Uterus (tissue), 2 donors: ENCODE data around the gene HS6ST1.

Experiments used
- POLR2A ChIP-seq, 2 donors: fragments of 450-650 bp; IDR thresholded peaks; one replicate each; pipeline ENCODE4 v1.6.1; 2016; ENCODE audit warnings: antibody characterized with exemption in 2 of 2, mild to moderate bottlenecking in 1 of 2, moderate library complexity in 1 of 2
- TF ChIP-seq, protein P1 (sequence below), 4 experiments: fragments of 200-600 bp in 2 of 4; fragments of 450-650 bp in 2 of 4; sonication (generic) in 2 of 4; IDR thresholded peaks; one replicate each; pipeline ENCODE4 v1.5.1; 2016 to 2019; ENCODE audit warnings: antibody characterized with exemption in 4 of 4, mild to moderate bottlenecking in 2 of 4, moderate library complexity in 1 of 4

DNA sequence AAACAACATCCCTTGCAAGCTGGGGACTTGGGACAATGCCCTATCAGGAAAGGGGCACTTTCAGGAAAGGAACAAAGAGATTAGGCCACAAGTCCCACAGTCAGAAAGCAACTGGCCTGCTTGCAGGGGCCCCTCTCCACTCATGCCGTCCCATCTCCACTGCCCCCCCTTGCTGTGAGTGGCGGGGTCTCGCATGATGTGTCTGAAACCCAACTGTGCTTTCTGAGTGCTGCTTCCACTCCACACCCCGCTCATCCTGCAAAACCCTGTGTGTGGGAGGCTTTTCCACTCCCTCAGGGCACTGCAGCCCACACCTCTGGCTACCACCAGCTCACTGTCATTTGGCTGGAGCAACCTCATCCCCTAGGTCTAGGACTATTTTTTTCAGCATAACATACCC is 7.9 kb downstream of the HS6ST1 start:
- no peak for TF ChIP-seq POLR2A (IDR thresholded peaks at IDR 0.05)
- TF ChIP-seq, protein P1, sequence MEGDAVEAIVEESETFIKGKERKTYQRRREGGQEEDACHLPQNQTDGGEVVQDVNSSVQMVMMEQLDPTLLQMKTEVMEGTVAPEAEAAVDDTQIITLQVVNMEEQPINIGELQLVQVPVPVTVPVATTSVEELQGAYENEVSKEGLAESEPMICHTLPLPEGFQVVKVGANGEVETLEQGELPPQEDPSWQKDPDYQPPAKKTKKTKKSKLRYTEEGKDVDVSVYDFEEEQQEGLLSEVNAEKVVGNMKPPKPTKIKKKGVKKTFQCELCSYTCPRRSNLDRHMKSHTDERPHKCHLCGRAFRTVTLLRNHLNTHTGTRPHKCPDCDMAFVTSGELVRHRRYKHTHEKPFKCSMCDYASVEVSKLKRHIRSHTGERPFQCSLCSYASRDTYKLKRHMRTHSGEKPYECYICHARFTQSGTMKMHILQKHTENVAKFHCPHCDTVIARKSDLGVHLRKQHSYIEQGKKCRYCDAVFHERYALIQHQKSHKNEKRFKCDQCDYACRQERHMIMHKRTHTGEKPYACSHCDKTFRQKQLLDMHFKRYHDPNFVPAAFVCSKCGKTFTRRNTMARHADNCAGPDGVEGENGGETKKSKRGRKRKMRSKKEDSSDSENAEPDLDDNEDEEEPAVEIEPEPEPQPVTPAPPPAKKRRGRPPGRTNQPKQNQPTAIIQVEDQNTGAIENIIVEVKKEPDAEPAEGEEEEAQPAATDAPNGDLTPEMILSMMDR (IDR thresholded peaks at IDR 0.05) = no peak
